ENCODE data around the gene WDR46.

GRCh38 chr6:33241968-33242367 is 47.1 kb downstream of the WDR46 start:
- TF ChIP-seq YY1 (IDR thresholded peaks at IDR 0.05; ENCODE audit: insufficient read depth, insufficient read length) (no peak), ZNF274 (IDR thresholded peaks at IDR 0.05; ENCODE audit: low read depth, low read length) (no peak), SUZ12 (IDR thresholded peaks at IDR 0.05; ENCODE audit: extremely low read depth, insufficient read depth, insufficient read length) (no peak)

Data from NT2/D1 (cell line).